GM11168 (cell line): Measurements from ENCODE around the gene MSMB.
"Not testable (repeated sequence)": the region's sequence is repeated elsewhere in the genome, so short reads cannot be mapped to it uniquely, and the experiment has no call there.

ENCODE experiments used
- in situ Hi-C: fragments of 300-500 bp; cut with MboI; formaldehyde crosslinking; loops from one replicate; pipeline ENCODE4 v1.12.0; 2022; ENCODE audit warnings: low sequenced_read_pairs; ENCODE audit not compliant: unreplicated experiment

Gene MSMB

GRCh38 chr10:46014683-46015405 is 31.2 kb downstream of the MSMB start:
- in situ Hi-C loops, result no loop called here

GRCh38 chr10:46014206-46014605 is 31.9 kb downstream of the MSMB start:
- in situ Hi-C loops, result no loop called here

DNA sequence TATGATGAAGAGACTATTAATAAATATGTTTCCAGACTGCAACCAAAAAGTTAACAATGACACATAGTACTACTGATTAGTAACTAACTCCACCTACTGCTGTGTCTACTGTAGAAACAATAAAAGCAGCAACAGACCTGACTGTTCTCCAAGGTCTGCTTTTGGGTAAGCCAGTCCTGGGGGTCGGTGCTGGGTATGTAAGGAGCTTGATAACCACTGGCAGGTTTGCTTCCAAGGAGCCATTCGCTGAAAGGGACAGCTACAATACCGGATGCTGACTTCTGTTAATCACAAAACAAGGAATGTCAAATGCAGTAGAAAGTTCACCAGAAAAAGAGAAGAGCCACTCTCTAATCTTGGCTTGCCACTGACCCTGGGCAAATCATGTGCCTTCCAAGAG is 33.3 kb downstream of the MSMB start:
- in situ Hi-C loops, result no loop called here

- in situ Hi-C loops, result no loop called here
Observed at GRCh38 chr10:46006219-46006618, 39.9 kb downstream of the MSMB start.

GRCh38 chr10:46005383-46005782 is 40.7 kb downstream of the MSMB start:
- in situ Hi-C loops, result no loop called here

DNA sequence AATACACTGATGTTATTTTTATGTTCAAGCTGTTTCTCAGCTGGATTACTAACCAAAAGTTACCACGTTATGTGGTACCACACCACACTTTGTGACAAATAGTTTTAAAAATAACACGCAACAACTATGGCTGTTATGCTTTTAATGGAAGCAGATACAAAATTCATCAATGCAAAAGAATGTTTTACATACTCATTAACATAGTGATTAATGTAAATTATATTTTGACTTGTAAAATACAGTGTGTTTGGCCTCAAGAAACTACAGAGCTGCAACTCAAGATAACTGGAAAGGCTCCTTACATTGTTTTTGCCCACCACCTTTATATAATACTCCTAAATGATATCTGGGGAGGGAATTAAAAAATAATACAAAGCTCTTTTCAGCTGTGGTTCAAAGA is 41.1 kb downstream of the MSMB start:
- in situ Hi-C loops, result no loop called here

DNA sequence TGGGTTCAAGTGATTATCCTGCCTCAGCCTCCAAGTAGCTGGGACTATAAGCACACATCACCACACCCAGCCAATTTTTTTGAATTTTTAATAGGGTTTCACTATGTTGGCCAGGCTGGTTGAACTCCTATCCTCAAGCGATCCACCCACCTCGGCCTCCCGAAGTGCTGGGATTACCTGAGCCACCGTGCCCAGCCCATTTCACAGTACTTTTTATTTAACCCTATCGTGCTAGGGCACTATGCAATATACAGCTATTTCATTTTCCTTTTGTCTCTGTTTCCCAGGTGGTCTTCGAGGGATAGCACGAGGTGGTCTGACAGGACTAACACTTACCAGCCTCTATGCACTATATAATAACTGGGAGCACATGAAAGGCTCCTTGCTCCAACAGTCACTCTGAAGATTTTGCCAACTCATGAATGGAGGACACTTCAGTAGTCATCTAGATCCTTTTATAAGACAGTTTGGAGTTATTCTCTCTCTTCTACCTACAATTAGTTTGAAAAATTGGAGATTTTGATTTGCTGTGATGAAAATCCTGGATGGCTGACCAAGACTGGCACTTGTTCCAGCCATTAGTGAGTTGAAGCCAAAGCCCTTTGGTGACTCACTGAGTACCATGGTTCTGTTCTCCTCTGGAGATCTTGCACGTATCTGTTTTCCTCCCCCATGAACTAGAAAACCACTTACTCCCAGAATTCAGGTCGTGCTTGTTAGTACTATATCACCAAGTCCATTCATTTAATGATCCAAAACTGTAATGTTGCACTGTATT is 43.0 kb downstream of the MSMB start:
- in situ Hi-C loops, result no loop called here

- in situ Hi-C loops, result not testable (repeated sequence)
Observed at GRCh38 chr10:46002189-46002687, 43.8 kb downstream of the MSMB start.

GRCh38 chr10:46001187-46001756 is 44.8 kb downstream of the MSMB start:
- in situ Hi-C loops, result no loop called here

- in situ Hi-C loops, result no loop called here
Observed at GRCh38 chr10:46000538-46000937, 45.5 kb downstream of the MSMB start.

GRCh38 chr10:45999955-46000354 is 46.1 kb downstream of the MSMB start:
- in situ Hi-C loops, result loop anchor here (10.0 kb wide), 1 partner anchor 135 kb away; no protein-coding TSS in a partner anchor

DNA sequence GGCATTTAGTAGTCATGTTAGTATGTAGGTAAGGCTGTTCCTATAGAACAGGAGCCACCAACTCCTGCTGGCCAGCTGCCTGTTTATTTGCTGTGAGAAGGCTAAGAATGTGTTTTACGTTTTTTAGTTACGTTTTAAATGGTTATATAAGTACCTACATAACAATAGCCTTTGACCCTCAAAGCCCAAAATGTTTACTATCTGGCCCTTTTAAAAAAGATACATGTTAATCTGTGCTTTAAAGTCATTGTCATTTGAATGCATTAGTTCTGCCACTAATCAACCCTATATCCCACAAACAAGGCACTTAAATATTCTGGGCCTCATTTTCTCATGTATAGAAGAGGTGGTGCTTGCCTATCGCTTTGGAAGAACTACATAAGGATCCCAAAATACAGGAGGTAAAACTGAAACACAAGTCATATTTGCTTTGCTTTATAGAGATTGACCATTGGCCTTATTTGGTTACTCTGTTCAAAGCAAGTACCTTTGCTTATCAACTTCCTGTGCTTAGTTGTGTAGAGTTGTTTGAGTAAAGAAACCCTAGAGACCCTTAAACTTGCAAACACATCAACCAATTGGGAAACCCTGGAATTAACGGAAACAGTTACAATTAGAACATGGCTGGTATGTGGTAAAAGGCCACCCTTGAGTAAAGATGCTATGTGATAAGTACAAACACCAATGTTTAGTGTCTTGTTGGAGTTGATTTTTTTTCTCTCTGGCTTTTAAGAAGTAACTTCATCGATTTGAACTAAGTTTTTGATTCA is 47.9 kb downstream of the MSMB start:
- in situ Hi-C loops, result loop anchor here (10.0 kb wide), 1 partner anchor 133 kb away; no protein-coding TSS in a partner anchor

GRCh38 chr10:45997557-45997956 is 48.5 kb downstream of the MSMB start:
- in situ Hi-C loops, result loop anchor here (10.0 kb wide), 1 partner anchor 133 kb away; no protein-coding TSS in a partner anchor

GRCh38 chr10:45985590-45985989 is 60.5 kb downstream of the MSMB start:
- in situ Hi-C loops, result not testable (repeated sequence)

DNA sequence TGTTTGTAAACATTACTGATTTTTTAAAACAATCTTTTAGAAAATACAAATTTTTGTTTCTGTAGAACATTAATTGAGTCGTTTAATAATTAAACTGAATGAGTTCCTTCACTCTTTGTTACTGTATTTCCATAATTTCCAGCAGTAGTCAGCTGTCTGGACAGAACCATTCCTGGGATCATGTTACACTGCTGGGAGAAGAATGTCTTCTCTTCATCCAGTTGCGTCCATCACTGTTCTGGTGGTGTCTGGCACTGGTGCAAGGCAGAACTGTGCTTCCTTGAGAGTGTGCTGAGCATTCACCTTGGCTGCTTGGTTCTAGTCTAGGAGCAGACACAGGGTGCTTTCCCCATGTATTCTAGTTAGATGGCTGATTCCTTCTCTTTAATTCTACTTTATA is 61.6 kb downstream of the MSMB start:
- in situ Hi-C loops, result not testable (repeated sequence)

GRCh38 chr10:45983538-45984186 is 62.4 kb downstream of the MSMB start:
- in situ Hi-C loops, result not testable (repeated sequence)
